ENCODE results near the gene SCGB3A1. TPM values are rescaled to one million over a fixed set of nuclear protein-coding genes. Genes with fewer than 3 reads are reported as not detected.

SCGB3A1 gene
- total RNA-seq, 8 experiments from 2014 or later: not detected

- H3K27ac ChIP-seq: peak overlapping the region in 1 of 2 donors; percentile 82
- 26 to 100% (median 43%) methylated on average over 1 to 13 of the region's 18 CpGs; no CpG with 5 or more reads in 2 of the 10 experiments for WGBS, 10 experiments
- H3K4me1 ChIP-seq (replicated peaks in 1 of 2): peaks cover 9 to 10% of the 10 kb centered on the region in 2 donors
- no peak overlapping the region for H3K4me3 ChIP-seq
- in situ Hi-C loops (cut with MboI; ENCODE audit: low pct_unique_long_range_greater_than_20kb in 2 of 9, low sequenced_read_pairs in 9 of 9, unreplicated experiment in 9 of 9): no loop called here
- peak in 5 of 8 experiments; percentile 33 to 86 (median 69) for ATAC-seq (replicated peaks in 6 of 8)
Observed at GRCh38 chr5:180607861-180608571, 16.7 kb upstream of the SCGB3A1 start.

- WGBS, 10 experiments: 0 to 96% (median 90%) methylated on average over 1 to 15 of the region's 21 CpGs; no CpG with 5 or more reads in 1 of the 10 experiments
- peaks cover 9 to 10% of the 10 kb centered on the region in 2 donors for H3K4me1 ChIP-seq (replicated peaks in 1 of 2)
- peak in 1 of 8 experiments; percentile 16 for ATAC-seq (replicated peaks in 6 of 8)
- H3K4me3 ChIP-seq: no peak overlapping the region
- in situ Hi-C loops (cut with MboI; ENCODE audit: low pct_unique_long_range_greater_than_20kb in 2 of 9, low sequenced_read_pairs in 9 of 9, unreplicated experiment in 9 of 9): no loop called here
- no peak overlapping the region for H3K27ac ChIP-seq
Observed at GRCh38 chr5:180606215-180606785, 15.0 kb upstream of the SCGB3A1 start.

- peaks cover 9 to 10% of the 10 kb centered on the region in 2 donors for H3K4me1 ChIP-seq (replicated peaks in 1 of 2)
- H3K4me3 ChIP-seq: no peak overlapping the region
- in situ Hi-C loops (cut with MboI; ENCODE audit: low pct_unique_long_range_greater_than_20kb in 2 of 9, low sequenced_read_pairs in 9 of 9, unreplicated experiment in 9 of 9): no loop called here
- ATAC-seq (replicated peaks in 6 of 8): peak in 3 of 8 experiments; percentile 54 to 74 (median 71)
- no peak overlapping the region for H3K27ac ChIP-seq
- WGBS, 10 experiments: 6 to 100% (median 64%) methylated on average over 1 to 8 of the region's 11 CpGs; no CpG with 5 or more reads in 2 of the 10 experiments
Observed at GRCh38 chr5:180605554-180606214, 14.4 kb upstream of the SCGB3A1 start.

GRCh38 chr5:180604271-180604670, 13.0 kb upstream of the SCGB3A1 start:
- in situ Hi-C loops (cut with MboI; ENCODE audit: low pct_unique_long_range_greater_than_20kb in 2 of 9, low sequenced_read_pairs in 9 of 9, unreplicated experiment in 9 of 9): no loop called here
- H3K4me1 ChIP-seq (replicated peaks in 1 of 2): peaks cover 9 to 10% of the 10 kb centered on the region in 2 donors
- H3K4me3 ChIP-seq: no peak overlapping the region
- no peak overlapping the region for H3K27ac ChIP-seq
- WGBS, 10 experiments: 49 to 100% (median 83%) methylated on average over 1 to 8 of the region's 13 CpGs; no CpG with 5 or more reads in 1 of the 10 experiments
- ATAC-seq (replicated peaks in 6 of 8): no peak

- no peak overlapping the region for H3K4me3 ChIP-seq
- H3K4me1 ChIP-seq (replicated peaks in 1 of 2): peaks cover 4 to 5% of the 10 kb centered on the region in 2 donors
- in situ Hi-C loops (cut with MboI; ENCODE audit: low pct_unique_long_range_greater_than_20kb in 2 of 9, low sequenced_read_pairs in 9 of 9, unreplicated experiment in 9 of 9): no loop called here
- WGBS, 10 experiments: 60 to 100% (median 89%) methylated on average over 1 to 9 of the region's 19 CpGs; no CpG with 5 or more reads in 4 of the 10 experiments
- no peak for ATAC-seq (replicated peaks in 6 of 8)
- H3K27ac ChIP-seq: no peak overlapping the region
Observed at GRCh38 chr5:180603076-180603594, 11.8 kb upstream of the SCGB3A1 start.

GRCh38 chr5:180602481-180603075, 11.3 kb upstream of the SCGB3A1 start:
- Histone ChIP-seq H3K27ac (no peak overlapping the region), H3K4me3 (no peak overlapping the region), H3K4me1 (replicated peaks in 1 of 2) (no peaks in the 10 kb centered on the region)
- no peak for ATAC-seq (replicated peaks in 6 of 8)
- WGBS, 10 experiments: 0 to 100% (median 47%) methylated on average over 1 to 5 of the region's 15 CpGs; no CpG with 5 or more reads in 4 of the 10 experiments
- in situ Hi-C loops (cut with MboI; ENCODE audit: low pct_unique_long_range_greater_than_20kb in 2 of 9, low sequenced_read_pairs in 9 of 9, unreplicated experiment in 9 of 9): no loop called here

GRCh38 chr5:180601591-180602480, 10.5 kb upstream of the SCGB3A1 start:
- Histone ChIP-seq H3K4me3 (no peak overlapping the region), H3K27ac (no peak overlapping the region), H3K4me1 (replicated peaks in 1 of 2) (no peaks in the 10 kb centered on the region)
- WGBS, 10 experiments: 47 to 100% (median 86%) methylated on average over 1 to 9 of the region's 36 CpGs; no CpG with 5 or more reads in 5 of the 10 experiments
- ATAC-seq (replicated peaks in 6 of 8): no peak
- in situ Hi-C loops (cut with MboI; ENCODE audit: low pct_unique_long_range_greater_than_20kb in 2 of 9, low sequenced_read_pairs in 9 of 9, unreplicated experiment in 9 of 9): no loop called here

- H3K27ac ChIP-seq: no peak overlapping the region
- no peak overlapping the region for H3K4me3 ChIP-seq
- in situ Hi-C loops (cut with MboI; ENCODE audit: low pct_unique_long_range_greater_than_20kb in 2 of 9, low sequenced_read_pairs in 9 of 9, unreplicated experiment in 9 of 9): no loop called here
- no peaks in the 10 kb centered on the region for H3K4me1 ChIP-seq (replicated peaks in 1 of 2)
- WGBS, 10 experiments: 40 to 98% (median 84%) methylated on average over 1 to 5 of the region's 12 CpGs; no CpG with 5 or more reads in 6 of the 10 experiments
- ATAC-seq (replicated peaks in 6 of 8): no peak
Observed at GRCh38 chr5:180600554-180601041, 9.3 kb upstream of the SCGB3A1 start.

- H3K4me1 ChIP-seq (replicated peaks in 1 of 2): no peaks in the 10 kb centered on the region
- in situ Hi-C loops (cut with MboI; ENCODE audit: low pct_unique_long_range_greater_than_20kb in 2 of 9, low sequenced_read_pairs in 9 of 9, unreplicated experiment in 9 of 9): no loop called here
- WGBS, 10 experiments: 24 to 100% (median 63%) methylated on average over 1 to 8 of the region's 16 CpGs; no CpG with 5 or more reads in 6 of the 10 experiments
Observed at GRCh38 chr5:180599981-180600553, 8.8 kb upstream of the SCGB3A1 start.

GRCh38 chr5:180599590-180599914, 8.3 kb upstream of the SCGB3A1 start:
- Histone ChIP-seq H3K4me3 (no peak overlapping the region), H3K4me1 (replicated peaks in 1 of 2) (no peaks in the 10 kb centered on the region), H3K27ac (no peak overlapping the region)
- in situ Hi-C loops (cut with MboI; ENCODE audit: low pct_unique_long_range_greater_than_20kb in 2 of 9, low sequenced_read_pairs in 9 of 9, unreplicated experiment in 9 of 9): no loop called here
- 33 to 100% (median 78%) methylated on average over 1 to 4 of the region's 6 CpGs; no CpG with 5 or more reads in 7 of the 10 experiments for WGBS, 10 experiments
- no peak for ATAC-seq (replicated peaks in 6 of 8)

More at GRCh38 chr5:180599981-180600553, 8.8 kb upstream of the SCGB3A1 start:
- Histone ChIP-seq H3K27ac (no peak overlapping the region), H3K4me3 (no peak overlapping the region)
- ATAC-seq (replicated peaks in 6 of 8): no peak

- Histone ChIP-seq H3K4me1 (replicated peaks in 1 of 2) (no peaks in the 10 kb centered on the region), H3K4me3 (no peak overlapping the region), H3K27ac (no peak overlapping the region)
- ATAC-seq (replicated peaks in 6 of 8): peak in 1 of 8 experiments; percentile 11
- in situ Hi-C loops (cut with MboI; ENCODE audit: low pct_unique_long_range_greater_than_20kb in 2 of 9, low sequenced_read_pairs in 9 of 9, unreplicated experiment in 9 of 9): no loop called here
- 50 to 100% (median 80%) methylated on average over 1 to 3 of the region's 16 CpGs; no CpG with 5 or more reads in 3 of the 10 experiments for WGBS, 10 experiments
Observed at GRCh38 chr5:180598797-180599589, 7.7 kb upstream of the SCGB3A1 start.
